ENCODE data around the gene GSTM1. TPM values are rescaled to one million over a fixed set of nuclear protein-coding genes. Genes with fewer than 3 reads are reported as not detected.

GSTM1 gene
- total RNA-seq, 4 donors from 2014 or later = 93.7 TPM; not detected in 3

GRCh38 chr1:109650609-109651008 is 37.0 kb upstream of the GSTM1 start:
- no peak for DNase-seq
- Histone ChIP-seq H3K27me3 (no peaks in the 10 kb centered on the region), H3K9me3 (no peaks in the 10 kb centered on the region), H3K4me1 (peaks cover 0 to 6% (median 3%) of the 10 kb centered on the region in 4 donors), H3K4me3 (no peak overlapping the region), H3K36me3 (no peaks in the 10 kb centered on the region), H3K27ac (no peak overlapping the region)
- no peak for TF ChIP-seq CTCF (IDR thresholded peaks at IDR 0.05)
- no peak for TF ChIP-seq POLR2A (IDR thresholded peaks at IDR 0.05)

- no peak overlapping the region for H3K4me3 ChIP-seq
- no peaks in the 10 kb centered on the region for H3K36me3 ChIP-seq
- no peaks in the 10 kb centered on the region for H3K27me3 ChIP-seq
- TF ChIP-seq CTCF (IDR thresholded peaks at IDR 0.05) (no peak), POLR2A (IDR thresholded peaks at IDR 0.05) (no peak)
- no peaks in the 10 kb centered on the region for H3K9me3 ChIP-seq
- DNase-seq = no peak
- peak overlapping the region in 2 of 4 donors; percentile 10 to 48 for H3K27ac ChIP-seq
- peaks cover 0 to 17% (median 3%) of the 10 kb centered on the region in 4 donors for H3K4me1 ChIP-seq
Observed at GRCh38 chr1:109652402-109652801, 35.2 kb upstream of the GSTM1 start.

- Histone ChIP-seq H3K27ac (peak overlapping the region in 1 of 4 donors; percentile 49), H3K27me3 (no peaks in the 10 kb centered on the region), H3K36me3 (peaks cover 0 to 1% (median 0%) of the 10 kb centered on the region in 3 donors), H3K4me3 (no peak overlapping the region), H3K9me3 (no peaks in the 10 kb centered on the region), H3K4me1 (peaks cover 0 to 20% (median 3%) of the 10 kb centered on the region in 4 donors)
- DNase-seq = no peak
- TF ChIP-seq POLR2A (IDR thresholded peaks at IDR 0.05) (no peak), CTCF (IDR thresholded peaks at IDR 0.05) (no peak)
Observed at GRCh38 chr1:109653306-109653705, 34.3 kb upstream of the GSTM1 start.

GRCh38 chr1:109654519-109654918 is 33.1 kb upstream of the GSTM1 start:
- TF ChIP-seq POLR2A (IDR thresholded peaks at IDR 0.05) (no peak), CTCF (IDR thresholded peaks at IDR 0.05) (no peak)
- no peak overlapping the region for H3K27ac ChIP-seq
- no peaks in the 10 kb centered on the region for H3K9me3 ChIP-seq
- no peak overlapping the region for H3K4me3 ChIP-seq
- H3K36me3 ChIP-seq = peaks cover 0 to 10% (median 0%) of the 10 kb centered on the region in 3 donors
- H3K4me1 ChIP-seq = peaks cover 0 to 26% (median 3%) of the 10 kb centered on the region in 4 donors
- DNase-seq = no peak
- H3K27me3 ChIP-seq = no peaks in the 10 kb centered on the region

GRCh38 chr1:109655615-109656519 is 31.8 kb upstream of the GSTM1 start, which contains the start of gene GSTM4:
GSTM4 (plus strand) TSS chr1:109656099; CDS start chr1:109656390, 291 bp downstream.
- H3K27ac ChIP-seq = peak within 1 kb of the TSS; percentile 75 to 86 (median 82)
- H3K9me3 ChIP-seq = no peaks in the 10 kb centered on the region
- peak; percentile 88 to 96 (median 95) for DNase-seq
- no peaks in the 10 kb centered on the region for H3K27me3 ChIP-seq
- H3K4me3 ChIP-seq = peak within 1 kb of the TSS; percentile 61 to 89 (median 76)
- H3K4me1 ChIP-seq = peaks cover 0 to 26% (median 3%) of the 10 kb centered on the region in 4 donors
- TF ChIP-seq POLR2A (IDR thresholded peaks at IDR 0.05) = peak; percentile 65 to 77
- TF ChIP-seq CTCF (IDR thresholded peaks at IDR 0.05) = peak in 1 of 6 experiments; percentile 32
- peaks cover 0 to 21% (median 0%) of the 10 kb centered on the region in 3 donors for H3K36me3 ChIP-seq

Measured in Peyer's patch (tissue), 4 donors.